HepG2 (cell line): ENCODE results near the gene BAHCC1. TPM values are rescaled to one million over a fixed set of nuclear protein-coding genes. Genes with fewer than 3 reads are reported as not detected.

Source experiments
- CTCF ChIP-seq: sonication (generic); formaldehyde crosslinking; IDR thresholded peaks from 2 replicates; pipeline ENCODE4 v1.5.0; 2020; ENCODE audit warnings: mild to moderate bottlenecking, missing genetic modification reagents, moderate library complexity
- HMGA1 ChIP-seq: sonication (generic); formaldehyde crosslinking; conservative IDR thresholded peaks from 2 replicates; pipeline ENCODE4 v1.4.0; 2020; ENCODE audit warnings: missing genetic modification reagents
- MED1 ChIP-seq: sonication (generic); formaldehyde crosslinking; IDR thresholded peaks from 2 replicates; pipeline ENCODE4 v1.4.0; 2020; ENCODE audit warnings: missing genetic modification reagents
- MTERF4 ChIP-seq: sonication (generic); formaldehyde crosslinking; IDR thresholded peaks from 2 replicates; pipeline ENCODE4 v1.8.0; 2023; ENCODE audit warnings: mild to moderate bottlenecking, missing genetic modification reagents
- NR3C1 ChIP-seq: sonication (generic); formaldehyde crosslinking; IDR thresholded peaks from 2 replicates; pipeline ENCODE4 v1.4.0; 2020; ENCODE audit warnings: missing genetic modification reagents
- ONECUT2 ChIP-seq: sonication (generic); formaldehyde crosslinking; IDR thresholded peaks from 2 replicates; pipeline ENCODE4 v1.4.0; 2020; ENCODE audit warnings: missing genetic modification reagents
- PHF5A ChIP-seq: IDR thresholded peaks from one replicate; pipeline ENCODE4 v1.6.1; 2018; ENCODE audit warnings: low read depth, missing genetic modification reagents; ENCODE audit not compliant: unreplicated experiment
- PRDM4 ChIP-seq: sonication (generic); formaldehyde crosslinking; IDR thresholded peaks from 2 replicates; pipeline ENCODE4 v1.9.0; 2021; ENCODE audit warnings: missing genetic modification reagents, borderline replicate concordance
- RFX3 ChIP-seq: IDR thresholded peaks from 2 replicates; pipeline ENCODE4 v1.6.1; 2016; ENCODE audit warnings: missing biosample characterization, missing genetic modification reagents
- SRSF4 ChIP-seq: fragments of 200-400 bp; formaldehyde crosslinking; IDR thresholded peaks from one replicate; pipeline ENCODE4 v1.6.1; 2018; ENCODE audit warnings: mild to moderate bottlenecking, low read depth, low read length, moderate library complexity; ENCODE audit not compliant: poor library complexity, severe bottlenecking
- TARDBP ChIP-seq: sonication (generic); formaldehyde crosslinking; IDR thresholded peaks from 2 replicates; pipeline ENCODE4 v1.8.0; 2022; ENCODE audit warnings: mild to moderate bottlenecking, missing genetic modification reagents
- TEF ChIP-seq: sonication (generic); formaldehyde crosslinking; IDR thresholded peaks from 2 replicates; pipeline ENCODE4 v1.5.0; 2020; ENCODE audit warnings: missing genetic modification reagents
- TP53 ChIP-seq: sonication (generic); formaldehyde crosslinking; conservative IDR thresholded peaks from 2 replicates; pipeline ENCODE4 v1.4.0; 2020; ENCODE audit warnings: missing genetic modification reagents
- ZBTB26 ChIP-seq: IDR thresholded peaks from 2 replicates; pipeline ENCODE4 v1.6.1; 2016; ENCODE audit warnings: missing compliant biosample characterization, missing genetic modification reagents, borderline replicate concordance
- ZBTB37 ChIP-seq: sonication (generic); formaldehyde crosslinking; IDR thresholded peaks from 2 replicates; pipeline ENCODE4 v1.4.0; 2020; ENCODE audit warnings: mild to moderate bottlenecking, missing genetic modification reagents
- ZFP90 ChIP-seq: sonication (generic); formaldehyde crosslinking; IDR thresholded peaks from 2 replicates; pipeline ENCODE4 v1.8.0; 2022; ENCODE audit warnings: missing genetic modification reagents, mild to moderate bottlenecking, inconsistent platforms, borderline replicate concordance
- ZNF383 ChIP-seq: sonication (generic); formaldehyde crosslinking; IDR thresholded peaks from 2 replicates; pipeline ENCODE4 v1.4.0; 2020; ENCODE audit warnings: missing genetic modification reagents, mild to moderate bottlenecking, borderline replicate concordance
- ZNF556 ChIP-seq: sonication (generic); formaldehyde crosslinking; IDR thresholded peaks from 2 replicates; pipeline ENCODE4 v1.4.0; 2020; ENCODE audit warnings: mild to moderate bottlenecking, missing genetic modification reagents, borderline replicate concordance
- ZSCAN29 ChIP-seq: sonication (generic); formaldehyde crosslinking; conservative IDR thresholded peaks from 2 replicates; pipeline ENCODE4 v1.4.0; 2020; ENCODE audit warnings: mild to moderate bottlenecking, missing genetic modification reagents
- polyA plus RNA-seq, 8 experiments: library from polyadenylated mRNA; depleted of rRNA in 3 of 8; stranded (reverse) in 7 of 8; unstranded in 1 of 8; fragments of >200 nt; fragmentation: Illumina TruSeq in 4 of 8; extraction: Trizol in 4 of 8; gene quantifications; 2 replicates each; pipeline versions ENCODE4 v1.2.1 to v1.2.3, GENCODE V29; 2011 to 2016; ENCODE audit warnings: low read depth in 4 of 8, missing spikeins in 1 of 8, mixed read lengths in 1 of 8; ENCODE audit not compliant: insufficient read depth in 1 of 8
- total RNA-seq, 5 experiments: library from RNA; depleted of rRNA; stranded (reverse); fragments of >200 nt; fragmentation: Illumina TruSeq; extraction: Trizol; gene quantifications; 2 replicates each; pipeline ENCODE4 v1.2.3, GENCODE V29; 2016; ENCODE audit warnings: low read depth in 1 of 5

The BAHCC1 gene
- total and polyA plus RNA-seq, 2 of the 13 experiments (the other 11 are each of a cell fraction or from before 2014, with no cell fraction given), result 1.4 to 1.7 TPM

GRCh38 chr17:81395600-81396277 is 482 bp downstream of the BAHCC1 start (continued):
- no peak for TF ChIP-seq MTERF4 (CRISPR knock-in tag)
- TF ChIP-seq MED1, result no peak
- TF ChIP-seq TARDBP (CRISPR knock-in tag), result no peak
- TF ChIP-seq PRDM4, result no peak
- TF ChIP-seq ZBTB37 (CRISPR knock-in tag), result no peak
- TF ChIP-seq ZBTB26 (CRISPR knock-in tag), result no peak
- no peak for TF ChIP-seq HMGA1 (CRISPR knock-in tag)
- no peak for TF ChIP-seq ZFP90 (CRISPR knock-in tag)
- no peak for TF ChIP-seq TEF (CRISPR knock-in tag)
- peak; percentile 32 for TF ChIP-seq SRSF4
- TF ChIP-seq ZSCAN29 (CRISPR knock-in tag), result no peak
- no peak for TF ChIP-seq ZNF556 (CRISPR knock-in tag)
- TF ChIP-seq ONECUT2, result peak; percentile 45; the same call in 1 of the 2 replicates
- TF ChIP-seq NR3C1 (CRISPR knock-in tag), result 0 out of 2 replicates have a peak, but pooled peaks have one; percentile 44
- TF ChIP-seq RFX3 (CRISPR knock-in tag), result no peak
- TF ChIP-seq CTCF (CRISPR knock-in tag), result no peak
- no peak for TF ChIP-seq TP53 (CRISPR knock-in tag)
- TF ChIP-seq ZNF383 (CRISPR knock-in tag), result no peak
- no peak for TF ChIP-seq PHF5A (CRISPR knock-in tag)
